SK-N-SH treated with all-trans-retinoic acid at 6 μM for 48 hours (cell line): ENCODE measurements around the gene IL20.

ENCODE experiments used
- ATAC-seq: fragments of 200-7000 bp; cut with Tn5 transposase; 3 replicates; pipeline ENCODE4 v1.9.1; 2020; ENCODE audit warnings: mild to moderate bottlenecking, moderate library complexity
- ARNTL ChIP-seq: fragments of 450-650 bp; formaldehyde crosslinking; IDR thresholded peaks from 2 replicates; pipeline ENCODE4 v1.5.0; 2020; ENCODE audit warnings: low read depth, mild to moderate bottlenecking, moderate library complexity, borderline replicate concordance
- BACH2 ChIP-seq: fragments of 250-450 bp; sonication (Bioruptor Pico); IDR thresholded peaks from 2 replicates; pipeline ENCODE4 v1.9.0; 2021; ENCODE audit warnings: mild to moderate bottlenecking, borderline replicate concordance
- CSDC2 ChIP-seq: fragments of 250-450 bp; sonication (Bioruptor Pico); IDR thresholded peaks from 2 replicates; pipeline ENCODE4 v1.5.0; 2020; ENCODE audit warnings: mild to moderate bottlenecking, moderate library complexity
- ESRRG ChIP-seq: fragments of 250-450 bp; sonication (Bioruptor Pico); IDR thresholded peaks from 2 replicates; pipeline ENCODE4 v1.6.1; 2021; ENCODE audit warnings: mild to moderate bottlenecking
- GLIS3 ChIP-seq: fragments of 250-450 bp; sonication (Bioruptor Pico); IDR thresholded peaks from 2 replicates; pipeline ENCODE4 v1.5.0; 2020; ENCODE audit warnings: mild to moderate bottlenecking, moderate library complexity
- ISL1 ChIP-seq: fragments of 250-450 bp; sonication (Bioruptor Pico); IDR thresholded peaks from 2 replicates; pipeline ENCODE4 v2.1.2; 2022; ENCODE audit warnings: mild to moderate bottlenecking, moderate library complexity
- OSR1 ChIP-seq: fragments of 250-450 bp; sonication (Bioruptor Pico); IDR thresholded peaks from 2 replicates; pipeline ENCODE4 v1.8.0; 2022; ENCODE audit warnings: moderate library complexity, mild to moderate bottlenecking, inconsistent platforms
- PPARA ChIP-seq: fragments of 250-450 bp; sonication (Bioruptor Pico); IDR thresholded peaks from 2 replicates; pipeline ENCODE4 v1.5.0; 2020; ENCODE audit warnings: mild to moderate bottlenecking, borderline replicate concordance
- RARB ChIP-seq: fragments of 250-450 bp; sonication (Bioruptor Pico); IDR thresholded peaks from 2 replicates; pipeline ENCODE4 v1.8.0; 2021; ENCODE audit warnings: mild to moderate bottlenecking, moderate library complexity
- SNAI2 ChIP-seq: fragments of 250-450 bp; sonication (Bioruptor Pico); IDR thresholded peaks from 2 replicates; pipeline ENCODE4 v1.5.0; 2020; ENCODE audit warnings: mild to moderate bottlenecking, moderate library complexity
- TCF4 ChIP-seq: fragments of 250-450 bp; sonication (Bioruptor Pico); IDR thresholded peaks from 2 replicates; pipeline ENCODE4 v1.8.0; 2021; ENCODE audit warnings: mild to moderate bottlenecking, moderate library complexity, borderline replicate concordance
- TOX ChIP-seq: fragments of 250-450 bp; sonication (Bioruptor Pico); IDR thresholded peaks from 2 replicates; pipeline ENCODE4 v1.8.0; 2021; ENCODE audit warnings: mild to moderate bottlenecking, moderate library complexity, borderline replicate concordance
- ZC3H10 ChIP-seq: fragments of 250-450 bp; sonication (Bioruptor Pico); IDR thresholded peaks from 2 replicates; pipeline ENCODE4 v1.5.1; 2021; ENCODE audit warnings: mild to moderate bottlenecking, moderate library complexity
- ZFP3 ChIP-seq: fragments of 250-450 bp; sonication (Bioruptor Pico); IDR thresholded peaks from 2 replicates; pipeline ENCODE4 v1.5.0; 2020; ENCODE audit warnings: mild to moderate bottlenecking, moderate library complexity
- ZNF565 ChIP-seq: fragments of 450-650 bp; formaldehyde crosslinking; conservative IDR thresholded peaks from 2 replicates; pipeline ENCODE4 v1.5.0; 2020; ENCODE audit warnings: low read depth, mild to moderate bottlenecking, moderate library complexity
- ZNF70 ChIP-seq: fragments of 450-650 bp; formaldehyde crosslinking; IDR thresholded peaks from 2 replicates; pipeline ENCODE4 v1.5.0; 2020; ENCODE audit warnings: mild to moderate bottlenecking, moderate library complexity
- ZNF8 ChIP-seq: fragments of 450-650 bp; formaldehyde crosslinking; IDR thresholded peaks from 2 replicates; pipeline ENCODE4 v1.5.0; 2020; ENCODE audit warnings: mild to moderate bottlenecking, moderate library complexity
- TF ChIP-seq, protein P1 (sequence below): fragments of 250-450 bp; sonication (Bioruptor Pico); IDR thresholded peaks from 2 replicates; pipeline ENCODE4 v1.5.1; 2021; ENCODE audit warnings: mild to moderate bottlenecking, moderate library complexity
- TF ChIP-seq, protein P2 (sequence below): fragments of 250-450 bp; sonication (Bioruptor Pico); IDR thresholded peaks from 2 replicates; pipeline ENCODE4 v1.5.0; 2020; ENCODE audit warnings: mild to moderate bottlenecking, moderate library complexity
- TF ChIP-seq, protein P3 (sequence below): fragments of 250-450 bp; sonication (Bioruptor Pico); IDR thresholded peaks from 2 replicates; pipeline ENCODE4 v1.8.0; 2020; ENCODE audit warnings: mild to moderate bottlenecking, moderate library complexity, borderline replicate concordance

The IL20 gene

DNA sequence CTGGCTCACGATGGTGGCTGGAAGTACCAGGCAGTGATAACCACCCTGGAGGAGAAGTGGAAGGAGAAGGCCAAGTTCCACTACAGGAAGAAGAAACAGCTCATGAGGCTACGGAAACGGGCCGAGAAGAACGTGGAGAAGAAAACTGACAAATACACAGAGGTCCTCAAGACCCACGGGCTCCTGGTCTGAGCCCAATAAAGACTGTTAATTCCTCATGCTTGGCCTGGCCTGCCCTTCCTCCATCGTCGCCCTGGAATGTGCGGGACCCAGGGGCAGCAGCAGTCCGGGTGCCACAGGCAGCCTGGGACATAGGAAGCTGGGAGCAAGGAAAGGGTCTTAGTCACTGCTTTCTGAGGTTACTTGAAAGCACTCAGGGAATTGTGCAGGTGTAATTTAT lies 42.6 kb downstream of the IL20 start:
- no peak for TF ChIP-seq OSR1 (CRISPR knock-in tag)
- TF ChIP-seq, protein P1, sequence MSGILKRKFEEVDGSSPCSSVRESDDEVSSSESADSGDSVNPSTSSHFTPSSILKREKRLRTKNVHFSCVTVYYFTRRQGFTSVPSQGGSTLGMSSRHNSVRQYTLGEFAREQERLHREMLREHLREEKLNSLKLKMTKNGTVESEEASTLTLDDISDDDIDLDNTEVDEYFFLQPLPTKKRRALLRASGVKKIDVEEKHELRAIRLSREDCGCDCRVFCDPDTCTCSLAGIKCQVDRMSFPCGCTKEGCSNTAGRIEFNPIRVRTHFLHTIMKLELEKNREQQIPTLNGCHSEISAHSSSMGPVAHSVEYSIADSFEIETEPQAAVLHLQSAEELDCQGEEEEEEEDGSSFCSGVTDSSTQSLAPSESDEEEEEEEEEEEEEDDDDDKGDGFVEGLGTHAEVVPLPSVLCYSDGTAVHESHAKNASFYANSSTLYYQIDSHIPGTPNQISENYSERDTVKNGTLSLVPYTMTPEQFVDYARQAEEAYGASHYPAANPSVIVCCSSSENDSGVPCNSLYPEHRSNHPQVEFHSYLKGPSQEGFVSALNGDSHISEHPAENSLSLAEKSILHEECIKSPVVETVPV (CRISPR knock-in tag) = no peak
- TF ChIP-seq ISL1 (CRISPR knock-in tag) = no peak
- TF ChIP-seq ZNF8 (CRISPR knock-in tag) = no peak
- no peak for TF ChIP-seq ESRRG (CRISPR knock-in tag)
- TF ChIP-seq, protein P2, sequence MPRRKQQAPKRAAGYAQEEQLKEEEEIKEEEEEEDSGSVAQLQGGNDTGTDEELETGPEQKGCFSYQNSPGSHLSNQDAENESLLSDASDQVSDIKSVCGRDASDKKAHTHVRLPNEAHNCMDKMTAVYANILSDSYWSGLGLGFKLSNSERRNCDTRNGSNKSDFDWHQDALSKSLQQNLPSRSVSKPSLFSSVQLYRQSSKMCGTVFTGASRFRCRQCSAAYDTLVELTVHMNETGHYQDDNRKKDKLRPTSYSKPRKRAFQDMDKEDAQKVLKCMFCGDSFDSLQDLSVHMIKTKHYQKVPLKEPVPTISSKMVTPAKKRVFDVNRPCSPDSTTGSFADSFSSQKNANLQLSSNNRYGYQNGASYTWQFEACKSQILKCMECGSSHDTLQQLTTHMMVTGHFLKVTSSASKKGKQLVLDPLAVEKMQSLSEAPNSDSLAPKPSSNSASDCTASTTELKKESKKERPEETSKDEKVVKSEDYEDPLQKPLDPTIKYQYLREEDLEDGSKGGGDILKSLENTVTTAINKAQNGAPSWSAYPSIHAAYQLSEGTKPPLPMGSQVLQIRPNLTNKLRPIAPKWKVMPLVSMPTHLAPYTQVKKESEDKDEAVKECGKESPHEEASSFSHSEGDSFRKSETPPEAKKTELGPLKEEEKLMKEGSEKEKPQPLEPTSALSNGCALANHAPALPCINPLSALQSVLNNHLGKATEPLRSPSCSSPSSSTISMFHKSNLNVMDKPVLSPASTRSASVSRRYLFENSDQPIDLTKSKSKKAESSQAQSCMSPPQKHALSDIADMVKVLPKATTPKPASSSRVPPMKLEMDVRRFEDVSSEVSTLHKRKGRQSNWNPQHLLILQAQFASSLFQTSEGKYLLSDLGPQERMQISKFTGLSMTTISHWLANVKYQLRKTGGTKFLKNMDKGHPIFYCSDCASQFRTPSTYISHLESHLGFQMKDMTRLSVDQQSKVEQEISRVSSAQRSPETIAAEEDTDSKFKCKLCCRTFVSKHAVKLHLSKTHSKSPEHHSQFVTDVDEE (CRISPR knock-in tag) = no peak
- no peak for TF ChIP-seq PPARA (CRISPR knock-in tag)
- no peak for TF ChIP-seq ZC3H10
- TF ChIP-seq ZFP3 = no peak
- no peak for TF ChIP-seq CSDC2 (CRISPR knock-in tag)
- no peak for TF ChIP-seq RARB
- TF ChIP-seq ARNTL (CRISPR knock-in tag) = no peak
- no peak for TF ChIP-seq BACH2 (CRISPR knock-in tag)
- no peak for TF ChIP-seq SNAI2 (CRISPR knock-in tag)
- no peak for ATAC-seq

DNA sequence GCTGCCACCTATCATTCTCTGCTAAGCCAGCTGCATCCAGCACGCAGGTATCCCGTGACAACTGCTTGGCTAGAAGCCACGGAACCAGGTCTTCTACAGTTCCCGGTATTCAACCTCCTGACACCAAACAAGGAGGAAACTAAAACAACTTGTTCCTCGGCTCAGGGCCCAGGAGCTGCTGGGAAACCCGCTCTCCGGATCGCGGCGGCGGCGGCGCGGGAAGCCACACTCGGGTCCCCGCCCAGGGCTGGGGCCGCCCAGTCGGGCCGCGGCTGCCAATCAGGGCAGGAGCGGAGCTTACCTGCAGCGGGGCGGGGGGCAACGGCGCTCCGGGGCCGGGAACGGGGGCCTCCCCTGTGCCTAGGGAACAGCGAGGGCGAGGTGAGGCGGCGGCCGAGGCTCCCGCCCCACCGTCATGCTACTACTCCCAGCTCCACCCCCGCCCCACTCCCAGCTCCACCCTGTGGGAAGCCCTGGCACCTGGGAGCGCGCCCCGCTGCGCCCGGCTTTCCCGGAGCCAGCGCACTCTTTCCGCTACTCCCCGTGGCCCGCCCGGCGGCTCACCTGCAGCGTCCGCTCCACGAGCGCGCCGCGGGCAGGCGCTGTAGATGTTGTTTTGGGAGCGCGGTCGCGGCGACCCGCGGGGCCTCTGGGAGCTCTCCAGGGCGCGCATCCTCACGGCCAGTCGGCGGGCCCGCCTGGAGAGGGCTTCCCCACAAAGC lies 43.9 kb downstream of the IL20 start:
- peak; percentile 42 for ATAC-seq

DNA sequence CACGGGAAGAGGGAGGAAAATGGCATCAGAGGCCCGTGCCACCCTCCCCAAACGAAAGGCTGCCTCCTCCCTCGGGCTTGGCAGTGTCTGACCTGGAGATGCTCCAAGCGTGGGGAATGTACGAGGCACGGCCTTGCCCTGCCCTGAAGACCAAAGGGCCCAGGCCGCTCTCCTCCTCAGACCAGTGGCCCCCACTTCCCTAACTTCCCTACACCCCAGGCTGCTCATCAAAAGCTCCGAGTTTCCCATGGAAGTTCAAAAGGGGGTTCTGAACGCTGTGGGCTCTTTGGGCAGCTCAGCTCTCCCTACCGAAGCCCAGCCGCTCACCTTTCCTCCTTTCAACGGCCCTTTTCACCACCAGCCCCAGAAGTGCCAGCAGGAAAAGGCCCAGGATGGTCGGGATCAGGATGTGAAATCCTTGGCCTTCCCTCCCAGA lies 44.5 kb downstream of the IL20 start:
- no peak; the same call in 1 of the 3 replicates for ATAC-seq
- no peak for TF ChIP-seq ZNF8 (CRISPR knock-in tag)
- no peak for TF ChIP-seq TOX
- TF ChIP-seq ZC3H10 = no peak
- no peak for TF ChIP-seq ESRRG (CRISPR knock-in tag)
- TF ChIP-seq, protein P3, sequence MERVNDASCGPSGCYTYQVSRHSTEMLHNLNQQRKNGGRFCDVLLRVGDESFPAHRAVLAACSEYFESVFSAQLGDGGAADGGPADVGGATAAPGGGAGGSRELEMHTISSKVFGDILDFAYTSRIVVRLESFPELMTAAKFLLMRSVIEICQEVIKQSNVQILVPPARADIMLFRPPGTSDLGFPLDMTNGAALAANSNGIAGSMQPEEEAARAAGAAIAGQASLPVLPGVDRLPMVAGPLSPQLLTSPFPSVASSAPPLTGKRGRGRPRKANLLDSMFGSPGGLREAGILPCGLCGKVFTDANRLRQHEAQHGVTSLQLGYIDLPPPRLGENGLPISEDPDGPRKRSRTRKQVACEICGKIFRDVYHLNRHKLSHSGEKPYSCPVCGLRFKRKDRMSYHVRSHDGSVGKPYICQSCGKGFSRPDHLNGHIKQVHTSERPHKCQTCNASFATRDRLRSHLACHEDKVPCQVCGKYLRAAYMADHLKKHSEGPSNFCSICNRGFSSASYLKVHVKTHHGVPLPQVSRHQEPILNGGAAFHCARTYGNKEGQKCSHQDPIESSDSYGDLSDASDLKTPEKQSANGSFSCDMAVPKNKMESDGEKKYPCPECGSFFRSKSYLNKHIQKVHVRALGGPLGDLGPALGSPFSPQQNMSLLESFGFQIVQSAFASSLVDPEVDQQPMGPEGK (CRISPR knock-in tag) = no peak
- TF ChIP-seq OSR1 (CRISPR knock-in tag) = no peak
- TF ChIP-seq, protein P2 (CRISPR knock-in tag) = no peak

More for the DNA sequence above, 43.9 kb downstream of the IL20 start:
- TF ChIP-seq ZNF565 (CRISPR knock-in tag) (no peak), ZNF8 (CRISPR knock-in tag) (no peak), ZNF70 (CRISPR knock-in tag) (no peak), ISL1 (CRISPR knock-in tag) (no peak), RARB (no peak), GLIS3 (no peak), TCF4 (CRISPR knock-in tag) (no peak), ESRRG (CRISPR knock-in tag) (no peak)
- TF ChIP-seq, protein P2 (CRISPR knock-in tag) = no peak
- TF ChIP-seq, protein P3 (CRISPR knock-in tag) = no peak
